ENCODE results near the gene GRIN2A.

DNA sequence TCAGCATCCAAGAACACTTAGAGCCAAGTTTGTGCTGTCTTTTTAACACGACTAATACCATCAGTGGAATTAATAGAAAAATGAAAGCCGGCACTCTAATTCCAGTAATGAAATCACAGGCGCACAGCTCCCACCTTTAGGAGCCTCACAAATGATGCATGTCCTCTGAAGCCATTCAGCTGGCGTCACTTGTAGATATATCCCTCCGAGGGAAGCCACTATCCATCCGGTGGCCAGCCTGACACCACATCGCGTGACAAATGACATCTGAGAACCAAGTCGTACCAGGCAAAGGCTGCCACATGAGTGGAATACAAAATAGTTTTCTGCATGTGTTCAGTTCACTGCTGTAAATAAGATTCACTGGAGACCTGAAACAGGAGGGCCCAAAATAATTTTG lies 205.6 kb downstream of the GRIN2A start:
- TF ChIP-seq CTCF (IDR thresholded peaks at IDR 0.05) = no peak
- no peak for TF ChIP-seq POLR2AphosphoS5 (IDR thresholded peaks at IDR 0.05)
- TF ChIP-seq POLR2A (IDR thresholded peaks at IDR 0.05) = no peak
